Duodenal mucosa (tissue), 2 donors: Measurements from ENCODE around the gene KLF13.

Source experiments
- H3K27ac ChIP-seq: one replicate; pipeline ENCODE4 v1.7.0; 2013; ENCODE audit warnings: low read depth, low read length
- H3K27me3 ChIP-seq, 2 donors: one replicate each; pipeline ENCODE4 v1.7.0; 2013; ENCODE audit warnings: low read length in 2 of 2, control low read depth in 1 of 2; ENCODE audit not compliant: insufficient read depth in 2 of 2, control insufficient read depth in 1 of 2
- H3K36me3 ChIP-seq, 2 donors: one replicate each; pipeline ENCODE4 v1.7.0; 2013; ENCODE audit warnings: low read length in 2 of 2, control low read depth in 1 of 2; ENCODE audit not compliant: insufficient read depth in 2 of 2, control insufficient read depth in 1 of 2
- H3K4me1 ChIP-seq, 2 donors: one replicate each; pipeline ENCODE4 v1.7.0; 2013; ENCODE audit warnings: low read length in 2 of 2, control low read depth in 1 of 2; ENCODE audit not compliant: insufficient read depth in 2 of 2, control insufficient read depth in 1 of 2
- H3K4me3 ChIP-seq, 2 donors: one replicate each; pipeline ENCODE4 v1.7.0; 2013; ENCODE audit warnings: low read length in 2 of 2, low read depth in 1 of 2
- H3K9ac ChIP-seq, 2 donors: one replicate each; pipeline ENCODE4 v1.7.0; 2013; ENCODE audit warnings: low read length in 2 of 2, low read depth in 1 of 2
- H3K9me3 ChIP-seq, 2 donors: one replicate each; pipeline ENCODE4 v1.7.0; 2013; ENCODE audit warnings: low read length in 2 of 2, control low read depth in 1 of 2; ENCODE audit not compliant: control insufficient read depth in 1 of 2

KLF13 gene

DNA sequence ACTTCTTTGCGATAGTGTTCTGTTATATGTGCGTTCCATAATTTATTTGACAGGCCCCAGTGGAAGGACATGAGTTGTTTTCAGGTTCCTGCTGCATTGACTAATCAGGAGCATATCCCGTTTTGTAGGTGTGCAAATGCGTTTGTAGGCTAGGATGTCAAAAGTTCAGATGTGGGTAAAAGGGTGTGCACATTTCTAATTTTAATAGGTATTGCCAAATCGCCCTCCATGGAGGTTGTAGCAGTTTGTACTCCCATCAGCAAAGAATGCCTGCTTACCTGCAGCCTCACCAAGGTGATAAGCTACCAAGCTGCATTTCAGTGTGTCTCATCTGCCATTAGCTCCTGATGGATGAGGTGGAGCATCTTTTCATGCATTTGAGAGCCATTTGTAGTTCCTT lies 36.3 kb downstream of the KLF13 start:
- H3K9ac ChIP-seq = no peak overlapping the region
- H3K27ac ChIP-seq = no peak overlapping the region
- H3K4me1 ChIP-seq = peaks cover 96 to 98% of the 10 kb centered on the region in 2 donors
- peaks cover 4 to 9% of the 10 kb centered on the region in 2 donors for H3K36me3 ChIP-seq
- no peaks in the 10 kb centered on the region for H3K27me3 ChIP-seq
- no peak overlapping the region for H3K4me3 ChIP-seq
- no peaks in the 10 kb centered on the region for H3K9me3 ChIP-seq

DNA sequence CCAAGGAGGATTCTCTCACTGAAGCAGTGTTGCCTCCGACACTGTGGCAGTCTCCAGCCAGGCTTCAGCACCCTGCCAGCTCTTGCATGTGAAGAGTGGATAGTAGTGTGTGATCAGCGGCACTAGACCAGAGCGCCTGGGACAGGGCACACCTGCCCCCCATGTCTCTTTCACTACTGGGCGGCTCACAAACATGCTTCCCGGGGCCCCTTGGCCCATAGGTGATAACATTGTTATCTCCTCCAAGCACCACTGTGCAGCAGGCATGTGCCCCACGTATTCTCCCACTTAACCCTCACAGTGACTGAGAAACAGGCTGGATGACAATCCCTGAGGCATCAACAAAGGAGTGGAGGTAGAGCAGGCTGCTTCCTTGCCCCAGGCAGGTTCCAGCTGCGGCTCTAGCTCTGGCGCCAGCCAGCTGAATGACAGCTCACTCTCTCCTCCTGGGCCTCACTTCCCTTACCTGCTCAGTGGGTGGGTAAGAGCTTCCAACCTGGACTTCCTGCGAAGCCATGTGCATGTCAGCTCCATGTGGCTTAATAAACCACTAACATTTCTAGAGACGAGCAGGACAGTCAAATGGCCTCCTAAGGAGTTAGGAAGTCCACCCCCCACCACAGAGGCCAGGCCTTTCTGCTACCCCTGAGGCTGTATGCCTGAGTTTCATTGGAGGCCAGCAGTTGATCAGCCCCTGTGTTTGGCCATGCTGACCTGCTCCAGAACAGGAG lies 37.8 kb downstream of the KLF13 start:
- Histone ChIP-seq H3K4me3 (peak overlapping the region; percentile 39 to 51), H3K27ac (peak overlapping the region; percentile 71), H3K4me1 (peaks cover 85 to 93% of the 10 kb centered on the region in 2 donors), H3K9ac (peak overlapping the region; percentile 45 to 74), H3K27me3 (no peaks in the 10 kb centered on the region), H3K36me3 (peaks cover 1 to 4% of the 10 kb centered on the region in 2 donors), H3K9me3 (no peaks in the 10 kb centered on the region)

DNA sequence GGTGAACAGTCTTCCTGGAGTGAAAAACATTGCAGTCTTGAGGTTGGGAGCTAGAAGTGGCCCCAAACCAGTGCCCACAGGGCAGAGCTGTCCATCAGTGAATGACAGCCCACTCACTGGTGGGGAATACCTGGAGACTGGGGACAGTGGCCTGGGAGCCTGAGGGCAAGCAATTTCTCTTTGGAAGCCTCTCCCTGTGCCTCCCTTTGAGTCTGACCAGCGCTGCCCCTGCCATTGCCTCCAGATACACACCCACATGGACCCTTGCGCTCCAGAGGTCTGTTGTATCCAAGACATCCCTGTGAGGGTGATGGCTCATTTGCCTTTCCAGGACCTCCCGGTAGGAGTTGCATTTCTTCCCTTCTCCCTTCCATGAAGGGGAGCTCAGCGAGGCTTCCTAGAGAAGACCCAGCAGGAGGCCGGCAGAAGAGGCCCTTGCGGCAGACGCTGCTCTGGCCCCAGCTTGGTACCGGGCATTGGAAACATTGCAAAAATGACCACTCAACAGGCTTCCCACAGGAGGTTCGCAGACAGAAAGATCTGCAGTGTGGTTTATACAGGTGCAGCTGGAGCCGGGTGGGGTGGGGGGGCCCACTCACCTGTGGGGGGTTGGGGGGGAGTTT lies 38.5 kb downstream of the KLF13 start:
- Histone ChIP-seq H3K27ac (peak overlapping the region; percentile 71), H3K27me3 (no peaks in the 10 kb centered on the region), H3K4me3 (peak overlapping the region; percentile 39 to 51), H3K9me3 (no peaks in the 10 kb centered on the region), H3K4me1 (peaks cover 78 to 86% of the 10 kb centered on the region in 2 donors), H3K9ac (peak overlapping the region; percentile 45 to 74), H3K36me3 (peaks cover 0 to 4% of the 10 kb centered on the region in 2 donors)

DNA sequence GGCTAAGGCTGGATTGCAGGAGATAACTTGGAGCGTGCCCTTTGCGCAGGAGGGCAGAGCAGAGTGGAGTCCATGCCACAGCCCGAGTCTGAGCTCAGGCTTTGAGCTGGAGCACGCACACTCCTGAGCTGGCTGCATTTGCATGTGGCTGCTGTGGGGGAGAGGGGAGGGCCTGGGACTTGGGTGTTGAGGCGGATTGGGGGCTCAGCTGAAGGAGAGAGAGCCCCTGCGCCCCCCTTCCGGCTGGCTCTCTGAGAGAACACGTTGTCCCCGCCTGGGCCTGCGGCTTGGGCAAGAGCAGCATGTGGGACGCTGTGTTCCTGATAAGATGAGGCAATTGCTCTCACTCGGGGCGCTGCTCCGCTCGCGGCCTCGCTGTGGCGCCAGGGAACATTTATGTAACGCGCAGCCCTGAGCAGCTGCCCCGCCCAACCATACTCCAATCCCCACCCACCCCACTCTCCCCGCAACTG lies 39.1 kb downstream of the KLF13 start:
- Histone ChIP-seq H3K27me3 (no peaks in the 10 kb centered on the region), H3K4me3 (peak overlapping the region in 1 of 2 donors; percentile 52), H3K36me3 (peaks cover 0 to 4% of the 10 kb centered on the region in 2 donors), H3K27ac (peak overlapping the region; percentile 71), H3K9ac (peak overlapping the region; percentile 62 to 67), H3K9me3 (no peaks in the 10 kb centered on the region), H3K4me1 (peaks cover 73 to 81% of the 10 kb centered on the region in 2 donors)

GRCh38 chr15:31366169-31366734 lies 39.6 kb downstream of the KLF13 start:
- peak overlapping the region; percentile 52 to 62 for H3K9ac ChIP-seq
- H3K4me3 ChIP-seq = peak overlapping the region in 1 of 2 donors; percentile 52
- peak overlapping the region; percentile 60 for H3K27ac ChIP-seq
- H3K4me1 ChIP-seq = peaks cover 67 to 75% of the 10 kb centered on the region in 2 donors
- H3K36me3 ChIP-seq = peaks cover 0 to 4% of the 10 kb centered on the region in 2 donors
- no peaks in the 10 kb centered on the region for H3K9me3 ChIP-seq
- H3K27me3 ChIP-seq = no peaks in the 10 kb centered on the region

GRCh38 chr15:31367021-31367729 lies 40.5 kb downstream of the KLF13 start:
- H3K4me1 ChIP-seq = peaks cover 58 to 66% of the 10 kb centered on the region in 2 donors
- peak overlapping the region; percentile 6 to 32 for H3K4me3 ChIP-seq
- H3K27ac ChIP-seq = peak overlapping the region; percentile 60
- no peaks in the 10 kb centered on the region for H3K9me3 ChIP-seq
- H3K9ac ChIP-seq = peak overlapping the region; percentile 12 to 62
- no peaks in the 10 kb centered on the region for H3K27me3 ChIP-seq
- peaks cover 0 to 4% of the 10 kb centered on the region in 2 donors for H3K36me3 ChIP-seq

DNA sequence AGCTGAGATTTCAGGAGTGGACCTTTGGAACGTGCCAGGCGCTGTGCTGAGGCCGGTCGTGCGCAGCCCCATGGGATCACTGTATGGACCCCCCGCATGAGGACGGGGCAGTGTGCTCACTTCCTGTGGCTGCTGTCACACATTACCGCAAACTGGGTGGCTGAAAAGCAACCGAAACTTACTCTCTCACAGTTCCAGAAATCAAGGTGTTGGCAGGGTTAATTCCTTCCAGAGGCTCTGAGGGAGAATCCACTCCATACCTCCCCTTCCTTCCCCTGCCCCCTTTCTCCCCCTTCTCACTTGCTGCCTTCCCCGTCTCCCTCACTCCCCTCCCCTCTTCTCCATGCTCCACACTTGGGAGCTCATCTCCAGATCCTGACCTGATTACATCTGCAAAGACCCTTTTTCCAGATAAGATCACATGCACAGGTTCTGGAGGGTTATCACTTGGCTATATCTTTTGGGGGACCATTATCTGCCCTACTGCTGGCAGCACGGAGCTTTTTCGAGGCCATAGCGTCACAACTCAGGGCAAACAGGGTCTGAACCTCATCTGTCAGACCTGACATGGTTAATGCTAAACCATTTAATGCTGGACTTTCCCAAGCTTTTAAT lies 41.2 kb downstream of the KLF13 start:
- Histone ChIP-seq H3K27me3 (no peaks in the 10 kb centered on the region), H3K9me3 (no peaks in the 10 kb centered on the region), H3K9ac (peak overlapping the region; percentile 12 to 62), H3K27ac (peak overlapping the region; percentile 60), H3K4me1 (peaks cover 55 to 66% of the 10 kb centered on the region in 2 donors), H3K36me3 (peaks cover 6 to 11% of the 10 kb centered on the region in 2 donors), H3K4me3 (peak overlapping the region; percentile 6 to 32)

DNA sequence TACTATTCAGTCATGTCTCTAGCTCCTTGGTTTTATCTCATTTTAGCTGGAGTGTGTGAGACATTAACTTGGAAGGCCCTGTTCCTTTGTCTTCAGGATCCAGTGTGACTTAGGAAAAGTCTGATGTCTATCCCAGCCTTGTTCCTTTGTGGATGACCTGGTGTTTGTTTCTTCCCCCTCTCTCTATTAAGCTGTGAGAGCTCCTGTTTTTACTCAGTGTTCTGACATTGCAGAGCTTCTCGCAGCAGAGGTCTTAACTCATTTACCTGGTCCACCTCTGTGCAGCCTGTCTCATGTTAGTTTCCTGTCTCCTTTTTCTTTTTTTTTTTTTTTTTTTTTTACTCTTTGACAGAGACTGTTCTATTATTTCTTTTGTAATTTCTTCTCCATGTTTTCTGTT lies 43.1 kb downstream of the KLF13 start:
- no peaks in the 10 kb centered on the region for H3K9me3 ChIP-seq
- no peak overlapping the region for H3K4me3 ChIP-seq
- H3K27me3 ChIP-seq = no peaks in the 10 kb centered on the region
- no peak overlapping the region for H3K27ac ChIP-seq
- no peak overlapping the region for H3K9ac ChIP-seq
- peaks cover 15 to 20% of the 10 kb centered on the region in 2 donors for H3K36me3 ChIP-seq
- H3K4me1 ChIP-seq = peaks cover 55 to 63% of the 10 kb centered on the region in 2 donors

GRCh38 chr15:31371520-31372240 lies 45.0 kb downstream of the KLF13 start:
- H3K4me1 ChIP-seq = peaks cover 55 to 62% of the 10 kb centered on the region in 2 donors
- H3K4me3 ChIP-seq = no peak overlapping the region
- H3K9ac ChIP-seq = no peak overlapping the region
- peaks cover 15 to 20% of the 10 kb centered on the region in 2 donors for H3K36me3 ChIP-seq
- H3K27me3 ChIP-seq = no peaks in the 10 kb centered on the region
- H3K9me3 ChIP-seq = no peaks in the 10 kb centered on the region
- H3K27ac ChIP-seq = no peak overlapping the region
